Cerebellar nuclear complex (tissue), 1 donor: Measurements from ENCODE around the gene UGT2B7.

ENCODE experiments used
- DNase-seq, 2 experiments: peaks; one replicate each; lab custom pipeline; 2025; lab: John Stamatoyannopoulos, UW

The UGT2B7 gene

GRCh38 chr4:69156913-69157312, 60.6 kb downstream of the UGT2B7 start:
- DNase-seq = no peak
